ENCODE results near the gene XPO6.

GRCh38 chr16:28051486-28051885 is 160.3 kb downstream of the XPO6 start:
- TF ChIP-seq MZF1 (CRISPR knock-in tag; IDR thresholded peaks at IDR 0.05; ENCODE audit: borderline replicate concordance) (no peak), IKZF1 (IDR thresholded peaks at IDR 0.05) (no peak), ZFY (CRISPR knock-in tag; IDR thresholded peaks at IDR 0.05) (no peak), PLRG1 (conservative IDR thresholded peaks at IDR 0.05) (no peak), ZNF589 (CRISPR knock-in tag; conservative IDR thresholded peaks at IDR 0.05) (no peak), MTA1 (CRISPR knock-in tag; IDR thresholded peaks at IDR 0.05; ENCODE audit: borderline replicate concordance) (no peak), ZNF263 (CRISPR knock-in tag; IDR thresholded peaks at IDR 0.05) (no peak), CTCF (CRISPR knock-in tag; IDR thresholded peaks at IDR 0.05) (no peak)
